Breast epithelium (tissue), 3 donors: Measurements from ENCODE around the gene SLK.

ENCODE experiments used
- POLR2A ChIP-seq: fragments of 450-650 bp; IDR thresholded peaks from one replicate; pipeline ENCODE4 v1.6.1; 2016; ENCODE audit warnings: antibody characterized with exemption, mild to moderate bottlenecking, moderate library complexity
- POLR2AphosphoS5 ChIP-seq, 3 donors: sonication (generic); formaldehyde crosslinking; IDR thresholded peaks; one replicate each; pipeline ENCODE4 v1.6.1; 2017; ENCODE audit warnings: antibody characterized with exemption in 3 of 3
- TF ChIP-seq, protein P1 (sequence below), 3 donors: fragments of 450-650 bp; IDR thresholded peaks; one replicate each; pipeline ENCODE4 v1.5.1; 2016 to 2017; ENCODE audit warnings: antibody characterized with exemption in 3 of 3, mild to moderate bottlenecking in 3 of 3, moderate library complexity in 3 of 3

DNA sequence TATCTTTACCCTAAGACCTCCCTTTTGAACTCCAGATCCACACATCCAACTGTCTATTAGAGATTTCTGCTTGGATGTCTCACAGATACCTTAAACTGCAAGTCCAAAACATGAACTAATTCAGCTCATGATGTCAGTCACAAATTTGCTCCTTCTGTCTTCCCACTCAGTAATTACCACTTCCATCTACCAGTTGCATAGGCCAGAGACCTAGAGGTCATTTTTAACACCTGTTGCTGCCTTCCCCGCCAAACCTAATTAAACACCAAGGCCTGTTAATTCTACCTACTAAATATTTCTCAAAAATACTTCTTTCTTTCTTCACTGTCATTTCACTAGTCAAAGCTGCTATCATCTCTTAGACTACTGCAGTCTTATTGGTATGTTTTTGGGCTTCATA, 8.2 kb downstream of the SLK start:
- TF ChIP-seq, protein P1, sequence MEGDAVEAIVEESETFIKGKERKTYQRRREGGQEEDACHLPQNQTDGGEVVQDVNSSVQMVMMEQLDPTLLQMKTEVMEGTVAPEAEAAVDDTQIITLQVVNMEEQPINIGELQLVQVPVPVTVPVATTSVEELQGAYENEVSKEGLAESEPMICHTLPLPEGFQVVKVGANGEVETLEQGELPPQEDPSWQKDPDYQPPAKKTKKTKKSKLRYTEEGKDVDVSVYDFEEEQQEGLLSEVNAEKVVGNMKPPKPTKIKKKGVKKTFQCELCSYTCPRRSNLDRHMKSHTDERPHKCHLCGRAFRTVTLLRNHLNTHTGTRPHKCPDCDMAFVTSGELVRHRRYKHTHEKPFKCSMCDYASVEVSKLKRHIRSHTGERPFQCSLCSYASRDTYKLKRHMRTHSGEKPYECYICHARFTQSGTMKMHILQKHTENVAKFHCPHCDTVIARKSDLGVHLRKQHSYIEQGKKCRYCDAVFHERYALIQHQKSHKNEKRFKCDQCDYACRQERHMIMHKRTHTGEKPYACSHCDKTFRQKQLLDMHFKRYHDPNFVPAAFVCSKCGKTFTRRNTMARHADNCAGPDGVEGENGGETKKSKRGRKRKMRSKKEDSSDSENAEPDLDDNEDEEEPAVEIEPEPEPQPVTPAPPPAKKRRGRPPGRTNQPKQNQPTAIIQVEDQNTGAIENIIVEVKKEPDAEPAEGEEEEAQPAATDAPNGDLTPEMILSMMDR (IDR thresholded peaks at IDR 0.05): no peak
- TF ChIP-seq POLR2AphosphoS5 (IDR thresholded peaks at IDR 0.05) (no peak), POLR2A (no peak)
